Endothelial cell (in vitro differentiated cells): ENCODE measurements around the gene PPP1CC. TPM values are rescaled to one million over a fixed set of nuclear protein-coding genes. Genes with fewer than 3 reads are reported as not detected.

ENCODE experiments used
- DNase-seq: peaks from one replicate; pipeline ENCODE4 v3.0.0; 2021; ENCODE audit warnings: low spot score
- H3K27ac Mint-ChIP-seq: one replicate; pipeline ENCODE4 v1.8.0; 2021; ENCODE audit warnings: mixed read lengths, inconsistent platforms; ENCODE audit not compliant: unreplicated experiment
- H3K27me3 Mint-ChIP-seq: one replicate; pipeline ENCODE4 v1.8.0; 2021; ENCODE audit warnings: mild to moderate bottlenecking, moderate library complexity, mixed read lengths, inconsistent platforms; ENCODE audit not compliant: unreplicated experiment
- H3K36me3 Mint-ChIP-seq: one replicate; pipeline ENCODE4 v1.8.0; 2021; ENCODE audit warnings: mild to moderate bottlenecking, low read depth, mixed read lengths, inconsistent platforms; ENCODE audit not compliant: unreplicated experiment
- H3K4me1 Mint-ChIP-seq: one replicate; pipeline ENCODE4 v1.8.0; 2021; ENCODE audit warnings: mild to moderate bottlenecking, mixed read lengths, inconsistent platforms; ENCODE audit not compliant: unreplicated experiment
- H3K4me3 Mint-ChIP-seq: one replicate; pipeline ENCODE4 v1.8.0; 2021; ENCODE audit warnings: mild to moderate bottlenecking, mixed read lengths, inconsistent platforms; ENCODE audit not compliant: unreplicated experiment
- H3K9me3 Mint-ChIP-seq: one replicate; pipeline ENCODE4 v1.8.0; 2021; ENCODE audit warnings: mixed read lengths, inconsistent platforms; ENCODE audit not compliant: unreplicated experiment
- CTCF ChIP-seq: fragments of 200-600 bp; sonication (generic); IDR thresholded peaks from one replicate; pipeline ENCODE4 v1.5.0; 2021; ENCODE audit warnings: antibody characterized with exemption; ENCODE audit not compliant: unreplicated experiment
- total RNA-seq: library from RNA; stranded (reverse); fragmentation: NEBNext Ultra II Directional; extraction: Animal tissue kit (Norgen Biotek cat#: 25700); gene quantifications from one replicate; pipeline ENCODE4 v1.2.1, GENCODE V29; 2021; ENCODE audit not compliant: unreplicated experiment

Gene PPP1CC
- total RNA-seq, 1 donor from 2014 or later = 152 TPM

- Mint-ChIP-seq H3K27me3 (no peaks in the 10 kb centered on the region), H3K4me1 (no peaks in the 10 kb centered on the region), H3K4me3 (no peak overlapping the region), H3K9me3 (no peaks in the 10 kb centered on the region), H3K36me3 (peaks cover 31% of the 10 kb centered on the region), H3K27ac (no peak overlapping the region)
- DNase-seq = no peak
- TF ChIP-seq CTCF = no peak
These were observed 22.2 kb downstream of the PPP1CC start for GRCh38 chr12:110720516-110720915.

DNA sequence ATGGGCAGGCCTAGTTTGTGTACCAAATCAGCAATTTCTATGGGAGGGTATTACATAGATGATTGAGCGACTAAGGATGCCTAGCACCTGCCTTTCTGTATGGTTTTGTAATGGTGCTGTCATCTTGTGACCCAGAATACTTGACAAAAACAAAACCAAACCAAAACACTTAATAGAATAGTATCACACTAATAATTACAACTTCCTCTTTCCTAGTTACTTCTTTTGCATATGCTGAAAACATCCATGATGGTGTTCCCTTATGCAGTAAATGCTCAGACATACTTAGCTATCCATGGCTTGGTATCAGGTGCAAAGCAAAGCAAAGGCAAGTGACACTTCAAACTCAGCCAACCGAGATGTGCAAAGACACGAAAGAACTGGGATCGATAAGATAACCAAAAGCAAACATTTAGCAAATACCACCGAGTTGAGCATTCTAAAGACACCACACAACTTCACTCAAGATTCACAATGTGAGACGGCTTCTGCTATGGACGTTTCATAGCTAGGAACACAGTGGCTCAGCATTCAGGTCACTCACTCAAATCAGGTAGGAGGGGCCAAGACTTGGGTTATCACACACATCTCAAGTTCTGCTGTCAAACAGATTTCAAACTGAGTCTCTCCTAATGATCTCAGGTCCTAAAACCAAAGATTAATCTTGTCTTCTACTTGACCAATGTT is 24.3 kb downstream of the PPP1CC start:
- no peaks in the 10 kb centered on the region for H3K9me3 Mint-ChIP-seq
- peaks cover 2% of the 10 kb centered on the region for H3K27me3 Mint-ChIP-seq
- no peak for DNase-seq
- no peak for TF ChIP-seq CTCF
- H3K27ac Mint-ChIP-seq = no peak overlapping the region
- H3K36me3 Mint-ChIP-seq = peaks cover 22% of the 10 kb centered on the region
- no peak overlapping the region for H3K4me3 Mint-ChIP-seq
- H3K4me1 Mint-ChIP-seq = no peaks in the 10 kb centered on the region

GRCh38 chr12:110717037-110717436 is 25.7 kb downstream of the PPP1CC start:
- peaks cover 2% of the 10 kb centered on the region for H3K27me3 Mint-ChIP-seq
- H3K9me3 Mint-ChIP-seq = no peaks in the 10 kb centered on the region
- no peak overlapping the region for H3K27ac Mint-ChIP-seq
- TF ChIP-seq CTCF = no peak
- no peaks in the 10 kb centered on the region for H3K4me1 Mint-ChIP-seq
- peaks cover 17% of the 10 kb centered on the region for H3K36me3 Mint-ChIP-seq
- no peak for DNase-seq
- no peak overlapping the region for H3K4me3 Mint-ChIP-seq

GRCh38 chr12:110708917-110709316 is 33.8 kb downstream of the PPP1CC start:
- no peaks in the 10 kb centered on the region for H3K4me1 Mint-ChIP-seq
- no peaks in the 10 kb centered on the region for H3K36me3 Mint-ChIP-seq
- H3K9me3 Mint-ChIP-seq = no peaks in the 10 kb centered on the region
- H3K4me3 Mint-ChIP-seq = peak overlapping the region; percentile 6
- peaks cover 3% of the 10 kb centered on the region for H3K27me3 Mint-ChIP-seq
- H3K27ac Mint-ChIP-seq = no peak overlapping the region
- no peak for DNase-seq
- TF ChIP-seq CTCF = no peak

DNA sequence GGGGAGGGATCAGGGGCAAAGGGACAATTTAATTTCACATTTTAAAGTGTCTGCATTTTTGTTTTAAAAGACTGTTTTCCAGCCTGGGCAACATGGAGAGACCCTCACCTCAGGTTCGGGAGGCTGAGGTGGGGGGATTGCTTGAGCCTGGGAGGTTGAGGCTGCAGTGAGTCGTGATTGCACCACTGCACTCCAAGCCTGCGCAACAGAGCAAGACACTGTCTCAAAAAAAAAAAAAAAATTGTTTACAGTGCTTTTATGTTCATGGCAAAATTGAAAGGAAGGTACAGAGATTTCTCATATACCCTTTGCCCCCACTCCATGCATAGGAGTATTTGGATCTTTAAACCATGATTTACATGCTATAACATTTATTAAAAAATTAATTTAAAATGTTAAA is 37.4 kb downstream of the PPP1CC start:
- H3K27me3 Mint-ChIP-seq = peaks cover 1% of the 10 kb centered on the region
- H3K4me1 Mint-ChIP-seq = no peaks in the 10 kb centered on the region
- DNase-seq = no peak
- H3K36me3 Mint-ChIP-seq = no peaks in the 10 kb centered on the region
- no peaks in the 10 kb centered on the region for H3K9me3 Mint-ChIP-seq
- no peak overlapping the region for H3K4me3 Mint-ChIP-seq
- TF ChIP-seq CTCF = no peak
- H3K27ac Mint-ChIP-seq = no peak overlapping the region
